GM08714 (cell line): ENCODE measurements around the gene USP3.
"Not testable (repeated sequence)": the region's sequence is repeated elsewhere in the genome, so short reads cannot be mapped to it uniquely, and the experiment has no call there.

Experiments
- H3K4me3 ChIP-seq: fragments of 200-500 bp; sonication (Bioruptor generic); 2 replicates; pipeline ENCODE4 v1.5.1; 2014; ENCODE audit warnings: mild to moderate bottlenecking, low read length, inconsistent platforms
- ZNF274 ChIP-seq: IDR thresholded peaks from 2 replicates; pipeline ENCODE4 v1.6.1; 2012; ENCODE audit warnings: mild to moderate bottlenecking, low read depth, low read length

The USP3 gene

GRCh38 chr15:63524316-63525015, 20.1 kb downstream of the USP3 start:
- H3K4me3 ChIP-seq = no peak overlapping the region
- no peak for TF ChIP-seq ZNF274

- no peak for TF ChIP-seq ZNF274
- H3K4me3 ChIP-seq = no peak overlapping the region
Observed at GRCh38 chr15:63526401-63526800, 22.0 kb downstream of the USP3 start.

- H3K4me3 ChIP-seq = no peak overlapping the region
- TF ChIP-seq ZNF274 = no peak
Observed at GRCh38 chr15:63528138-63528659, 23.8 kb downstream of the USP3 start.

- no peak for TF ChIP-seq ZNF274
- no peak overlapping the region for H3K4me3 ChIP-seq
Observed at GRCh38 chr15:63530235-63530634, 25.8 kb downstream of the USP3 start.

GRCh38 chr15:63530752-63531299, 26.4 kb downstream of the USP3 start:
- no peak overlapping the region for H3K4me3 ChIP-seq
- no peak for TF ChIP-seq ZNF274

GRCh38 chr15:63531586-63531985, 27.2 kb downstream of the USP3 start:
- H3K4me3 ChIP-seq = no peak overlapping the region
- no peak for TF ChIP-seq ZNF274

- H3K4me3 ChIP-seq = no peak overlapping the region
- no peak for TF ChIP-seq ZNF274
Observed at GRCh38 chr15:63532307-63532744, 27.9 kb downstream of the USP3 start.

GRCh38 chr15:63534888-63535287, 30.5 kb downstream of the USP3 start:
- not testable (repeated sequence) for H3K4me3 ChIP-seq

- no peak overlapping the region; the same call in 1 of the 2 replicates for H3K4me3 ChIP-seq
- TF ChIP-seq ZNF274 = no peak
Observed at GRCh38 chr15:63535689-63536088, 31.3 kb downstream of the USP3 start.

GRCh38 chr15:63538876-63539275, 34.5 kb downstream of the USP3 start:
- TF ChIP-seq ZNF274 = no peak

GRCh38 chr15:63539521-63539920, 35.1 kb downstream of the USP3 start:
- no peak for TF ChIP-seq ZNF274
- H3K4me3 ChIP-seq = no peak overlapping the region

More at GRCh38 chr15:63538876-63539275, 34.5 kb downstream of the USP3 start:
- no peak overlapping the region for H3K4me3 ChIP-seq

- H3K4me3 ChIP-seq = no peak overlapping the region
- TF ChIP-seq ZNF274 = no peak
Observed at GRCh38 chr15:63539998-63540397, 35.6 kb downstream of the USP3 start.

GRCh38 chr15:63540449-63540848, 36.1 kb downstream of the USP3 start:
- no peak for TF ChIP-seq ZNF274

GRCh38 chr15:63544258-63545026, 40.0 kb downstream of the USP3 start:
- no peak for TF ChIP-seq ZNF274
- no peak overlapping the region for H3K4me3 ChIP-seq

More at GRCh38 chr15:63540449-63540848, 36.1 kb downstream of the USP3 start:
- no peak overlapping the region for H3K4me3 ChIP-seq

- TF ChIP-seq ZNF274 = no peak
- no peak overlapping the region for H3K4me3 ChIP-seq
Observed at GRCh38 chr15:63545520-63545919, 41.1 kb downstream of the USP3 start.

- TF ChIP-seq ZNF274 = no peak
- H3K4me3 ChIP-seq = no peak overlapping the region
Observed at GRCh38 chr15:63551400-63551799, 47.0 kb downstream of the USP3 start.
